WI38 (cell line): ENCODE measurements around the gene DOCK10.

ENCODE experiments used
- H3K4me3 ChIP-seq: 2 replicates; pipeline ENCODE4 v1.5.1; 2011; ENCODE audit warnings: low read depth, mild to moderate bottlenecking, control low read depth, low read length
- TF ChIP-seq, protein P1 (sequence below): IDR thresholded peaks from 2 replicates; pipeline ENCODE4 v1.5.1; 2012; ENCODE audit warnings: low read depth, mild to moderate bottlenecking, control low read depth, low read length

DOCK10 gene

DNA sequence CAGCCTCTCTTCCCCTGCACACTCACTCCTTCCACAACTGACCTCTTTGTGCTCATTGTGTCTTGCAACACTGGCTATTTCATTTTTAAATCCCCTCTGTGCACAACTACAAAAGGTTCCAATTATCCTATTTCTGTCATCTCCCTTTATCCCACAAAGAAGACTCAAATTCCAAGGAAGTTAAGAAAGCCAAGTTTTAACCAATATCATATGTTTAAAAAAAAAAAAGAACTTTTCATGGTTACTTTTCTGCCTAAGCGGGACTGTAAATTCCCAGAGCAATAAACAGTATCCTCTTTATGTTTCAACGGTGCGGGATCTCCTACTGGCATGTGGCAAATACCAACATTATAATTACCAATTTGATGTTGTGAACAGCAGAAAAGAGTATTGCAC is 83.8 kb downstream of the DOCK10 start:
- no peak overlapping the region for H3K4me3 ChIP-seq
- TF ChIP-seq, protein P1, sequence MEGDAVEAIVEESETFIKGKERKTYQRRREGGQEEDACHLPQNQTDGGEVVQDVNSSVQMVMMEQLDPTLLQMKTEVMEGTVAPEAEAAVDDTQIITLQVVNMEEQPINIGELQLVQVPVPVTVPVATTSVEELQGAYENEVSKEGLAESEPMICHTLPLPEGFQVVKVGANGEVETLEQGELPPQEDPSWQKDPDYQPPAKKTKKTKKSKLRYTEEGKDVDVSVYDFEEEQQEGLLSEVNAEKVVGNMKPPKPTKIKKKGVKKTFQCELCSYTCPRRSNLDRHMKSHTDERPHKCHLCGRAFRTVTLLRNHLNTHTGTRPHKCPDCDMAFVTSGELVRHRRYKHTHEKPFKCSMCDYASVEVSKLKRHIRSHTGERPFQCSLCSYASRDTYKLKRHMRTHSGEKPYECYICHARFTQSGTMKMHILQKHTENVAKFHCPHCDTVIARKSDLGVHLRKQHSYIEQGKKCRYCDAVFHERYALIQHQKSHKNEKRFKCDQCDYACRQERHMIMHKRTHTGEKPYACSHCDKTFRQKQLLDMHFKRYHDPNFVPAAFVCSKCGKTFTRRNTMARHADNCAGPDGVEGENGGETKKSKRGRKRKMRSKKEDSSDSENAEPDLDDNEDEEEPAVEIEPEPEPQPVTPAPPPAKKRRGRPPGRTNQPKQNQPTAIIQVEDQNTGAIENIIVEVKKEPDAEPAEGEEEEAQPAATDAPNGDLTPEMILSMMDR = no peak

DNA sequence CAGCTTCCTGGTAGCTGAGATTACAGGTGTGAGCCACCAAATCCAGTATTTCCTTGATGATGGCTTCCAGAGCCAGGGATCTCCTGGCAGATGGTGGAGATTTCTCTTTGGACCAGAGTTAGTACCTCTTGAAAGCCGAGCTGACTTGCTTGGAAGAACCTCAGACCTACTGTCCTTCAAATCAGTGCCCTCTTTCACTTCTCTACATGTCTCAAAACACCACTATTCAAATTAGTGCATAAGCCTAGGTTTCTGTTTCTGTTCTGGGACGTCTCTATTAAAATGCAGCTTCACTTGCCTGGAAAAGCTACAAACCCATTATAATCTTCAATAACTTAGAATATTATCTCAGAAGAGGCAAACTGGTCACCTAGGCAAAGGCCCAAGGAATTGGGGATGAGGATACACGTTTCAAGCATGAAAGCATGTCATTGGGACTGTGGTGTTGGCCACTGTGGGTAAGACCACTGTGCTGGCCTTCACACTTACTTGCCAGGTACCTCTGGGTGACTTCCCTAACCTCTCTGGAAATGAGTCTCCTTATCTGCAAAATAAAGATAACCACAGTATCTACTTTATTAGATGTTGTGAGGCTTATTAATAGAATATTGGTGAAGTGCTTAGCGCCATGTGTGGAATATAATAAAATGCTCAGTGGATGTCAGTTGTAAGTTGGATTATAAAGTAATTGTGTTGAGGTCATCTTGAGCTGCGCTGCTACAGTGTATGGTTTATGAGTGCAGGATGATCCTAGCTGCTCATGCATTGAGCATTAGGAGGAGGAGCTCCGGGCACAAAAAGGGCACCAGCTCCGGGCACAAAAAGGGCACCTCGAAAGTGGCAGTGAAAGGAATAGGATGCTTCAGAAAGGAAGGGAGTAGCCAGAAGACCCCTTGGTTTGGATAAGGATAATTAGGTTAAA is 84.5 kb downstream of the DOCK10 start:
- TF ChIP-seq, protein P1 = no peak
- H3K4me3 ChIP-seq = no peak overlapping the region

DNA sequence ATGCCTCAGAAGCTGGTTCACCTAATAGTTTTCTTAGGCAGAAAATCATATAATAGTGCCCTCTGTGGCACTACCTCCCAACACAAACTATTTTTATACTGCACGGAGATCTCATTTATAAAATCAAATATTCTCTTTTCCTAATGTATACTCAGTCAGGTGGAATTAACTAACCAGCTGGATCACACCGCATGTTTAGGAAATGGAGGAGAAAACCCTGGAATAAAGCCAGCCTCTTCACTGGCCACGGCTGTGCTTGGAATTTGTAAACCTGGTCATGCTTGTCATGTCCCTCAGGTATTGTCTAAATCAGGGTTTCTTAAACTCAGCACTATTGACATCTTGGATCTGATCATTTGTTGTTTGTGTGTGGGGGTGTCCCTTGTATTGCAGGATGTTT is 85.6 kb downstream of the DOCK10 start:
- no peak overlapping the region for H3K4me3 ChIP-seq
- TF ChIP-seq, protein P1 = no peak

DNA sequence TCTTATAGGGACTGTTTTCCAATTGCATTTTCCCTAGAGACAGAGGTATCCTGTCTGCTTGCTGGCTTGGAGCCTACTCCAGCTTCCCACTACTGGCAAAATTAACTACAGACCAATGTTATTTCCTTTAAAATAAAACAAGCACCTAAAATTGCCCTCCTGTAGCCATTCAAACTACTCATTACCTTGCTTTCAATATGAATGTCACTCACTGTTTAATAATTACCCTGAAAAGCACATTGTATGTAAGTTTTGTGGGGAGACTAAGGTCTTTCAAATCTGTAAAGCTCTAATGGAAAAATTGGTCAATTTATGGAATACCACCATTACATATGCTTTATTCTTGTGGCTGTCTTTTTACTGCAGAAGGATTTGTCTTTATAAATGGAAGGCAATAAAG is 87.3 kb downstream of the DOCK10 start:
- TF ChIP-seq, protein P1 = no peak

DNA sequence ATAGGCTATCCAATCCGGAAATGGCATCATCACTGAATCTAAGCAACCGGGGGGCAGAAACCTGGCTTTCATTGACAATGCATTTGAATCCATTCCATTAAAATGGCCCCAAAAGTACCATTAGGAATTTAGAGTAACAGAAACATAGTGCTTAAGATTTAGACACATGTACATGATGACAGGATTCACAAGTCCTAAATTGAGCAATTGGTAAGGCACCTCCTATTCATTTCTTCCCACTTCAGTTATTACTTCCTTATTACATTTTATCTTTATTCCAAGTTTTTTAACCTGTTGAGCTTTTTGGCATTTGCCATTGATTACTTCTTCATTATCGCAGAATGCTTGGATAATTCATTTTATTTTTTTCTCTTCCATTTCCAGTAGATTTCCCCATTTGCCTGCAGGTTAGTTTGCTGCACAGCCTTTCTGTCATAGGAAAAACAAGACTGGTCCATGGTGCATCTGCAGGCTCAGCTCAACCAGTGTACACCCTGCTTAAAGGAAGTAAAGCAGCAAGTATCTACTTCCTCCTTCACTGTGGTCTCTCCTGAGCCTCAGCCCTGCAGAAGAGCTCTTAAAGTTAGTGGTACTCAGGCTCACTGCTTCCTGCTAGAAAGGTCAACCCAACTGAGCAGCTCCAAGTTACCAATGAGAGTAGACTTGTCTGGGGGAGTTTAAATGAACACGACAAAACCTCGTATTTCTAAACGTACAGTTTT is 89.2 kb downstream of the DOCK10 start:
- TF ChIP-seq, protein P1 = no peak
- no peak overlapping the region for H3K4me3 ChIP-seq

More for the DNA sequence above, 87.3 kb downstream of the DOCK10 start:
- H3K4me3 ChIP-seq = no peak overlapping the region

DNA sequence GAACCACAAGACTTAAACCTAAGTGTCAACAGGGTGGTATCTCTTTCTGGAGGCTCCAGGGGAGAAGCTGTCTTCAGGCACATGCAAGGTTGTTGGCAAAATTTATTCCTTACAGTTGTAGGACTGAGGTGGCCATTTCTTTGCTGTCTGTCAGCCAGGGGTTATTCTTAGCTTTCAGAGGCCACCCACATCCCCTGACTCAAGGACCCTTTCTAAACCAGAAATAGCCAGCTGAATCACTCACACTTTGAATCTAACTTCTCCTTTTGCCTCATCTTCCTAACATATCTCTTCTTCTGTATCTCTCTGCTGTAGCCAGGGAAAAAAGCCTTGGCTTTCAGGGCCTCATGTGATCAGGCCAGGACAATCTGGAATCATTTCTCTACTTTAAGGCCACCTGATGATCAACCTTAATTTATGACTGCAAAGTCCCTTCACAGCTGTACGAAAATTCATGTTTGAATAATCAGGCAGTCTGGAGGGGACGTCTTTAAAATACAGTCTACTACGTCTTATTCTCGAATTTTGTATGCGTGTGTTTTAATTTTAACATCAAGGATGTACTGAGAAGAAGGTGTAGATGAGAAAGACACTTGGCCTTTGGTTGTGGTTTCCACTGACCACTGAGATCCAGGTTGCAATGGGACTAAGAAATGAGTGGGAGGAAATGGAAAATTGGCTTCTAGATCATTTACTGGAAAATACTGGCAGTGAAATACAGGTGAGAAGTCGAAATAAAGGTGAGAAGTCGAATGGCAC is 90.4 kb downstream of the DOCK10 start:
- H3K4me3 ChIP-seq = no peak overlapping the region
- TF ChIP-seq, protein P1 = no peak
